HUDEP-2 (cell line): ENCODE data around the gene MMP25.

Experiments
- DNase-seq, 76 experiments: peaks; one replicate each; lab custom pipeline; 2025; ENCODE audit not compliant: unreplicated experiment in 76 of 76; lab: John Stamatoyannopoulos, UW

Gene MMP25

DNA sequence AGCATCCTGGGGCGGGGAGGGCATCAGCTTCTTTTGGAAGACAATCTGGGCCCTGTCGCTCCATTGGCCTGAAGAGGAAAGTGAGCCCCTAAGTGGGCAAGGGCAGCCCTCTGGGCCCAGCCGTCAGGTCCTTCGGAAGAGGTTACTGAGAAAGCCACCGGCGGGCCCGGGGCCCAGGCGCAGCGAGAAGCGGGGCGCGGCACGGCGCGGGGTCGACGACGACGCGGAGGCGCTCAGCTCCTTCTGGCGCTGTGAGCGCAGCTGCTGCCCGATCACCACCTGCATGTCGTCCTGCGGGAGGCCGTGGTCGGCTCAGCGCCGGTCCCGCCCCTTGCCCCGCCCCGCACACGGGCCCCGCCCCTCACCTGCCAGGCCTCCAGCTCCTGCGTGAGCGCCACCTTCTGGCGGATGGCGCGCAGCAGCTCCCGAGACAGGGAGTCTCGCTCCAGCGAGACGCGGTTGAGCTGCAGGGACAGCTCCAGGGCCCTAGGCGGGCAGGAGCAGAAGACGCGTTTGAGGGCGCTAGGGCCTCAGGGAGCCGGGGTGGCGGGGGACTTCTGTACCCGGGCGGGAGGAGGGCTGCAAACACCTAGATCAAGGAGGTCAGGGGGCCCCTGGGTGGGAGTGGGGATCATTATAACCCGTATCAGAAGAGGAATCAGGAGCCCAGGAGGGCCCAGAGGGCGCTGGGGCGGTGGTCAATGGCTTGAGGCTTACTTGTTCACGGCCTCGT is 18.2 kb upstream of the MMP25 start:
- peak in 71 of 76 experiments; percentile 20 to 90 (median 77) for DNase-seq

DNA sequence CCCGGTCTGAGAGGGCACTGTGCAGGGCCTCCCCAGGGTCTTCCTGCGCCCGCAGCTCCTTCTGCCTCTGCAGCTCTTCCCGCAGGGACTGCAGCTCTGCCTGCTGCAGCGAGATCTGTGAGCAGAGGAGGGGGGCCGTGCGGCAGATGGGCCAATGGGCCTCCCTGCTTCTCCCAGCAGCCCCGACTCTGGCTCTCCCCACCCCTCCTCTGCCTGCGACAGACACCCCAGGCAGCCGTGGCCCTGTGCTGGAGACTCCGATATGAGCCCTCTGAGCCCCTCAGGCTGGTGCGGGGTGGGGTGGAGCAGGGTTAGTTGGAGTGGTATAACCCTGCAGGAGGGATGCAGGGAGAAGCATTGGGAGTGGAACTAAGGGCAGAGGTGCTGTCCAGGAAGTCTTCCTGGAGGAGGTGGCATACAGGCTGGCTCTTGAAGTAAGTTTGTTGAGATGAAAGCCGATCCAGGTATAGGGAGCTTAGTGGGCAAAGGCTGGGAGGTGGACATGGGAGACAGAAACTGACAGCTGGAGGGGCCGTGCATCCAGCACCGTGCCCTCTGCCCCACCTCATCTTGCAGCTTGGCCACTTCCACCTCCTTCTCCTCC is 17.5 kb upstream of the MMP25 start:
- DNase-seq = no peak

DNA sequence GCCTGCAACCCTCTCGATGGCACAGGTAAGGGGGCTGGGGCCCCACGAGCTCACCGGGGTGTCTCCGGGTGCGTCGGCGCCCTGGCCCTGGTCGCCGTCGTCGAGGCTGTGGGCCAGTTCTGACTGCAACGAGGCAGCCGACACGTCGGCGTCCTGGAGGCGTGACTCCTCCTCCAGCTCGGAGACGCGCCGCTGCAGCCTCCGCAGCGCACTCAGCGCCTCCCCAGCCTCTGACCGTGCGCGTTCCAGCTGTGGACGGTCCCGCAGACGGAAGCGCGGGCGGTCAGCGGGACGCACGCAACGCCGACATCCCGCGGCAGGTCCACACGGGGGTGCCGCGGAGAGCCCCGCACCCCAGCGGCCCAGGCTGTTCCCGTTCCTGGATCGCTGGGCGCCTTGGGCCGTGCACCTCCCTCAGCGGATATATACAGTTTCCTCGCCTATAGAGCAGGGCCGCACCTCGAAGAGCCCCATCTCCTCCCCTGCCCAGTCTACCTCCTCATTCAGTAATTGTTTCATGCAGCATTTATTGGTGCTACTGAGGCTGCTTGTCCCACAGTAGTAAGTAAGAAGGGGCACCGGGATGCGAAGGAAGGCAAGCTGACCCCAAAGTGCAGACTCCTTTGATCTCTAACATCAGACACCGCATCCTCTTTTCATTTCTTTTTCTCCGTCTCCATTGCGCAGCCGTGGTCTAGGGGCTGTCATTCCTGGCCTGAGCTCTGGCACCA is 16.7 kb upstream of the MMP25 start:
- peak in 2 of 76 experiments; percentile 20 to 36 for DNase-seq

DNA sequence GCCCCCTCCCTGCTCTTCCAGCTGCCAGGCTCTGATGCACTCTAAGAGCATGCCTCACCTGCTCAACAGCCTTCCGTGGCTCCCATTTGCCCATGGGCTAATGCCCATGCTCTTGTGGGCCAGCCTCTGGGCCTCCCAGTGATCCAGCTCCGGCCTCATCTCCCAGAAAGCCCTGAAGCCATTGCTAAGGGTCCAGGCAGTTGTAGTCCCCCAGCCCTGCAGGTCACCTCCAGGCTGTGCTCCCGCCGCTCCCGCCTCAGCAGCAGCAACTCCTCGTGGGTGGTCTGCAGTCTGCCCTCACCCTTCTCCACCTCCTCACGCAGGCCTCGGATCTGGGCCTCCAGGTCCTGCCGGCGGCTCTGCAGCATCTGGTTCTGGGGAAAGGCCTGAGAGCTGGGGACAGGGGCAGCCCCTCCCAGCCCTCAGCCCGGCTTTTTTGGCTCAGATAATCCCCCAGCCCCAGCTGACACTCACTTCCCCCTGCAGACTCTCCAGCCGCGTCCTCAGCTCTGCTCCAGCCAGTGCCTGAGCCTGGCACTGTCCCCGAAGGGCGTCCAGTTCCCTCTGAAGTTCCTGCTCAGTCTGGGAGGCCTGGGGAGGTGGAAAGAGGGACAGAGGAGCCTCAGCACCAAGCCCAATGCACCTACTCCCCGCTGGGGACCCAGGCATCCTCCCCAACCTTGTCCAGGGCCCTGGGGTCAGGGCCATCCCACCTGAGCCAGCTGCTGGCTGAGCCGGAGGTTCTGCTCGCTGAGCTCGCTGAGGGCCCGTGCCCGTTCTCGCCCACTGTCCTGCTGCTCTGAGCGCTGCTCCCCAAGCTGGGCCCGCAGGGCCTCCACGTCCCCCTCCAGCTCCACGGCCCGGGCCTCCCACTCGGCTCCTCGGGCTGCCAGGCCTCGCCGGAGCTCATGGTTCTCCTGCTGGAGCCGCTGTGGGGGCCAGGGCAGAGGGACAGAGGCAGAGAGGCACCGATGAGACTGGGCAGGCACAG is 15.8 kb upstream of the MMP25 start:
- DNase-seq = no peak

DNA sequence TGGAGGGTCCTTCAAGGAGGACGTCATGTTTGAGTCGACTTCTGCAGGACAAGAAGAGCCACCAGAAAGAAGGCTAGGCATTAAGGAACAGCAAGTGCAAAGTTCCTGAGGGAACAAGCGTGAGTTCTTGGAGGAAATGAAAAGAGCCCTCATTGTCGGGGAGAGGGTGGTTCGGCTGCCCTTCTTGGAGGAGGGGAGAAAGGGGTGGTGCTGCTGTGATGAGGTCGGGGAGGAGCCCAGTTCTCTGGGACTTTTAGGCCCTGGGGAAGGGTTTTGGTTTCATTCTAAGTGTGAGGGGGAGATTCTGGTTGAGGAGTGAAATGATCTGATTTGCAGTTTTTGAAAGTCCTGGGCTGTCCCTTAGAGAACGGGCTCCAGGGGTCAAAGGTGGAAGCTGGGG is 13.7 kb upstream of the MMP25 start:
- DNase-seq = no peak

DNA sequence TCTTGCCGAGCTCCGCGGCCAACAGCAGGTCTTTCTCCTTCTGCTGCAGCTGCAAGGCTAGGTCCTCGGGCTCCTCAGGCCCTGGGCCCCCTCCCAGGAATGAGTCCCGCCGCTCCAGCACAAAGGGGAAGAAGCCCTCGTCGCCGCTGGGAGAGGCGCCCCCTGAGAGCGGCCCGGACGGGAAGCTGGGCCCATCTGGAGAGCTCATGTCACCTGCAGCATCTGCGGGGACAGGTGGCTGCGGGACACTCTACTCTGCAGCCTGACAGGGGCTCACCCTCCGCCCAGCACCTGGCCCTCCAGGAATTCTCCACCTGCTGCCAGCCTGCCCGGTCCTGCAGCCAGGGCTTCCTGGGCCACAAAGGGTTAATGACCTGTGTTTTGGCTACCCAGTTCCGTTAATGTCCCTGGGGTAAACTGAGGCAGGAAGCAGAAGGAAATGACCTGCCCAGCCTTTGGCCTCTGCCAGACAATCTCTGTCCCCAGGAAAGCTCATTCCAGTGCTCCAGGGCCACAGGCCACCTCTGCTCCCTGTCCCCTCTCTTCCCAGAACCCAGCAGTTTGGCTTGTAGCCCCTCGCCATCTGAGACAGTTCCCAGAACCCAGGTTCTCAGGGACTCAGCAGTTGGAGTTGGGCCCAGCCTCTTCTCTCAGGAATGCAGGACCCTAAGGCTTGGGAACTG is 10.9 kb upstream of the MMP25 start:
- no peak for DNase-seq

DNA sequence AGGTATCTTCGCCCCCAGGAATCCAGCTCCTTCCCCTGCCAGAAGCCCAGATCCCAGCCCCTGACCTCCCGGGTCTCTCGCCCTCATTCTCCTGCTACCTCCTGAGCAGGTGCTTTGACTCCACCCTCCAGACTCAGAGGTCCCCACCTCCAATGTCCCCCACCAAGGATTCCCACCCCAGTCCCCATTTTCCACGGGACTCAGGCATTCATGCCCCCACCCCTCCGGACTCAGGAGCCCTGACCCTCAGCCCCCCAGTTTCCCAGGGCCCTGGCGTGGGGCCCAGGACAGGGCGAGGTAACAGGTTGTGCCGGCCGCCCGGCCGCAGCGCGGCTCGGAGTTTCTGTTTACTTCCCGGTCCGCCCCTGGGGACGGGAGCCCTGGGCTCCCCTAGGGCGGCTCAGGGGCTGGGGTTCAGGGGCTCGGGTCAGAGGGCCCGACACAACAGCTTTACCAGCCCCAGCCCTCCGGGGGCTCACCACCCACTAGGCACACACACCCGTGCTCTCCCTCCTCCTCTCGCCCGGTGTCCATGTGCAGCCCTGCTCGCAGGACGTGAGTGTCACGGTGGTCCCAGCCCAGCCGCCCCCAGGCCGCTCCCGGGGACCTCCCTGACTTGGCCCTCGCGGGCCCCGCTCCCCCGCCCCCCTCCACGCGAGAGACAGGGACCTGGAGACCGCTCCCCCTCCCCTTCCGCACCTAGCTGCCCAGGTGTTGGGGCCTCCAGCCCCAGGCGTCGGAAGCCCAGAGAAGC is 10.2 kb upstream of the MMP25 start:
- DNase-seq = no peak

DNA sequence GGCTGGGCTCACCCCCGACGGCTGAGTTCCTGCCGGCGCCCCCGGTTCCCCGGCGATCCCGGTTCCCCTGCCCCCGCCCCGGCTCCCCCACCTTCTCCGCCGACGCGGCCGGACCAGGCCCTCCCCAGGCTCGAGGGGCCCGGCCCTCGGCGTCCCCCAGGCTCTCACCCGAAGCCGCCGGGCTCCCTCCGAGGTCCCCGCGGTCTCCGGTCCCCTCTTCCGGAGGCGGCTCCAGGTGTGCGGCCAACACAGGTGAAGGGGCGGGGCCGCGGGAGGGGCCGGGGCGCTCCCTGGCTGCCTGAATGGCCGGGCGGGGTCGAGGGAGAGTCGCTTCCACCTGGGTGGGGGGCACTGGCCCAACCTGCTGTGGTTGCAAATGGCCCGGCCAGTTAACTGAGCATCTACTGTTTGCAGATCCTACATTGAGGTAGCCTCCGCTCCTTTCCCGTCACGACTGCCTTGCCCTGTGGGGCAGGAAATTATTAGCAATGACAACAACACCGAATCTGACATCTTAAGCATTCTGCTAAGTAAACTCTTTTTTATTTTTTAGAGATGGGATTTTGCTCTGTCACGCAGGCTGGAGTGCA is 9.5 kb upstream of the MMP25 start, which contains the start of gene BICDL2:
Gene BICDL2, minus strand, starts transcription at position 219 of the 590 bp plus-strand sequence. CDS start 1,448 bp downstream, outside the sequence.
- no peak for DNase-seq

DNA sequence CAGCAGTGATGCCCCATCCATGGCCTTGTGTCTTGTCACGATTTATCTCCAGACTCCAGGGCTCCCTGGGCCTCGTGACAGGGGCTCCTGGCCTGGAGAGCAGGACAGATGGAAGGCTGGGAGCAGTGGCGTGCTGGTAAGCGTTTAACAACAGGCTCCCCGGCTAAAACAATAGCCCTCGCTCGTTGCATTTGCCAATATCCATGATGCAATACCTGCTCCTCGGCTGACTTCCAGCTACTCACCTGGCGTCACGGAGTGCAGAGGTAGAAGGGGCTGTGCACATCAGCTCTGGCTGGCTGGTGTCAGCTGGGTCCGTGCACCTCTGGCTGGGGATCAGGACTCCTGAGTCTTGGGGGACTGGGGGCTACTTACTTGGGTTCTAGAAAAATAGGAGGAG is 8.1 kb upstream of the MMP25 start:
- DNase-seq = no peak

DNA sequence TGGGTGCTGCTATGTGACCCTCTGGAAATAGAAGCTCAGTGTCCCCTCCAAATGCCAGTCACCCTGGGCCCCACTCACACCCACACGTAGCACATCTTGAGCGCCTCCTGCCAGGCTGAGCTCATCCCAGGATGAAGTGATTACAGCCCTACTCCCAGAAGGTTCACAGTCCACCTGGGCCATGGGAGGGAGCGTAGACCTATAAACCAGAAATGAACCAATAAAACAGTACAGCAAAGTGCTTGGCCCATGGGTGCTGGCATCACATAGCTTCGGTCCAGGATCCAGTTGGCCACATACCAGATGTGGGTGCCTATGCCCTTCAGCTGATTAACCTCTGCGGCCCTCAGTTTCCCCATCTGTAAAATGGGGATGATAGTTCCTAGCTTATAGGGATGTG is 7.5 kb upstream of the MMP25 start:
- DNase-seq = no peak

DNA sequence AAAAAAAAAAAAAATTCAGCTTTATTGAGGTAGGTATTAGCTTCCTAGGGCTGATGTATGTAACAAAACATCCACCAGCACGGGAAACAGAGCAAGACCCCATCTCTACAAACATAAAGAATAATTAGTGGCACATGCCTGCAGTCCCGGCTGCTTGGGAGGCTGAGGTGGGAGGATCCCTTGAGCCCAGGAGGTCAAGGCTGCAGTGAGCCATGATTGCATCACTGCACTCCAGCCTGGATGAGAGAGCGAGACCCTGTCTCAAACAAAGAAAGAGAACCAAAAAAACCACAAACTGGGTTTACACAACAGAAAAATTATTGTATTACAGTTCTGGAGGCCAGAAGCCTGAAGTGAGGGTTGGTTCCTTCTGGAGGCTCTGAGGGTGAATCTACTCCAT is 4.0 kb upstream of the MMP25 start:
- no peak for DNase-seq

DNA sequence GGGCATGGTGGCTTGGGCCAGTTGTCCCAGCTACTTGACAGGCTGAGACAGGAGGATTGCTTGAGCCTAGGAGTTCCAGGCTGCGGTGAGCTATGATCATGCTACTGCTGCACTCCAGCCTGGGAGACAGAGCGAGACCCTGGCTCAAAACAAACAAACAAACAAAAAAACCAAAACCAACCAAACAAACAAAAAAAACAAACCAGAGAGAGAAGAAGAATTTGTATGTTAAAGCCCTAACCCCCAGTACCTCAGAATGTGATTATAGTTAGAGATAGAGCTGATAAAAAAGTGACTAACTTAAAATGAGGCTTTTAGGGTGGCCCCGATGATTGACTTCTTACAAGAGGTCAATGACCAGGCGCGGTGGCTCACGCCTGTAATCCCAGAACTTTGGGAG is 1.7 kb upstream of the MMP25 start:
- DNase-seq = no peak

DNA sequence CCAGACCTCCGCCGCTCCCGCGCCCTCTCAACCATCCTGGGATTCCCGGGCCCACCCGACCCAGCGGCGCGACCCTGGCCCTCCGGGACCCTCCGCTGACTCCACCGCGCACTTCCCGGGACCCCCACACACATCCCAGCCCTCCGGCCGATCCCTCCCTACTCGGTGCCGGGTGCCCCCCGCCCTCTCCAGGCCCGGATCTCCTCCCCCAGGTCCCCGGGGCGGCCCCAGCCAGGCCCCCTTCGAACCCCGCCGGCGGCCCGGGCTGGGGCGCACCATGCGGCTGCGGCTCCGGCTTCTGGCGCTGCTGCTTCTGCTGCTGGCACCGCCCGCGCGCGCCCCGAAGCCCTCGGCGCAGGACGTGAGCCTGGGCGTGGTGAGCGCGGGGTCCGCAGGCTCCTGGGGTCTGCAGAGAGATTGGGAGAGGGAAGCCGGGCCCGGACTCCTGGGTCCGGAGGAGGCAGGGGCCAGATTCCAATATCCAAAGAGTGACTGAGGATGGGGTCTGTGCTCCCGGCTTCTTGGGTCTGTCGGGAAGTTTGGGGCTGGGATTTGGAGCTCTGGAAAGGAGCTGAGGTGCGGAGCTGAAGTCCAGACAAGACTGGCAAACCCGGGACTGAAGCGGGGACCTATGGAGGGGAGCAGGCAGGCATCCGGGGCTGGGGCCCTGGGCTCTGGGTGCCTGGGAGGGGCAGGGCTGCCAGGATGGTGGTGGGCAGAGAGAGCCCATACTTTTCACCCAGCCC is 453 bp downstream of the MMP25 start:
- no peak for DNase-seq

DNA sequence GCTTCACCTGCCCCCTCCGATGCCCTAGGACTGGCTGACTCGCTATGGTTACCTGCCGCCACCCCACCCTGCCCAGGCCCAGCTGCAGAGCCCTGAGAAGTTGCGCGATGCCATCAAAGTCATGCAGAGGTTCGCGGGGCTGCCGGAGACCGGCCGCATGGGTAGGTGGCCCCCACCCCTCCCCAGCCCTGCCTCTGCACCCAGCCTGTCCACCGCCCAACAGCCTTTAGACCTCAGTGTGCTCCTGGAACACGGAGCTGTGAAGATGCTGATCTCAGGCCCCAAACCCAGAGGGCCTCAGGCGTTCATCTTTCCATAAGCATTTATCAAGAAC is 993 bp downstream of the MMP25 start:
- no peak for DNase-seq

DNA sequence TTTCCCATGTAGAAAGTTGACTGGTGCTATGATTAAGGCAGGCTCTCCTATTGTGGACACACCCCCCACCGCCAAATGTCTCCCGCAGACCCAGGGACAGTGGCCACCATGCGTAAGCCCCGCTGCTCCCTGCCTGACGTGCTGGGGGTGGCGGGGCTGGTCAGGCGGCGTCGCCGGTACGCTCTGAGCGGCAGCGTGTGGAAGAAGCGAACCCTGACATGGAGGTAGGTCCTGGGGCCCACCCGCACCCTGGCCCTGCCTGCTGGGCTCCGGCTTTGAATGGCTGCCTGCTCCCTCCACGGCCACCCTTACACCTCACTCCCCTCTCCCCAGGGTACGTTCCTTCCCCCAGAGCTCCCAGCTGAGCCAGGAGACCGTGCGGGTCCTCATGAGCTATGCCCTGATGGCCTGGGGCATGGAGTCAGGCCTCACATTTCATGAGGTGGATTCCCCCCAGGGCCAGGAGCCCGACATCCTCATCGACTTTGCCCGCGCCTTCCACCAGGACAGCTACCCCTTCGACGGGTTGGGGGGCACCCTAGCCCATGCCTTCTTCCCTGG is 3.6 kb downstream of the MMP25 start:
- no peak for DNase-seq

DNA sequence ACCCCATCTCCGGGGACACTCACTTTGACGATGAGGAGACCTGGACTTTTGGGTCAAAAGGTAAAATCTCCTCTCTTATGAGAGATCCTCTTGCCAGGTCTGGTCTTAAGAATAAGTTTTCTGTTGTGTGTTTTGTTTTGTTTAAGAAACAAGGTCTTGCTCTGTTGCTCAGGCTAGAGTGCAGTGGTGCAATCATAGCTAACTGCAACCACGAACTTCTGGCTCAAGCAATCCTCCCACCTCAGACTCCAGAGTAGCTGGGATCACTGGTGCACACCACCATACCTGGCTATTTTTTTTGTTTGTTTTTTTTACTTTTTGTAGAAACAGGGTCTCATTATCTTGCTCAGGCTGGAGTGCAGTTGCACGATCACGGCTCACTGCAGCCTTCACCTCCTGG is 4.1 kb downstream of the MMP25 start:
- no peak for DNase-seq

DNA sequence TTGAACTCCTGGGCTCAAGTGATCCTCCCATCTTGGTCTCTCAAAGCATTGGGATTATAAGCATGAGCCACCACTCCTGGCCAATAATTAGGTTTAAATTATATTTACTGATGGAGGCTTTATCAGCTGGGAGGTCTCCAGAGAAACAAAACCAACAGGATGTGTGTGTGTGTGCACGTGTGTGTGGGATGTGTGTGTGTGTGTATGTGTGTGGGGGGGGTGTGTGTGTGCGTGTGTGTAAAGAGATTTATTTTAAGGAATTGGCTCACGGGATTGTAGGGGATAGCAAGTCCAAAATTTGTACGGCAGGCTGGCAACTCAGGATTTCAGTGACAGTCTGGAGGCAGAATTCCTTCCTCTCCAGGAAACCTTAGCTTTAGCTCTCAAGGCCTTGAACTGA is 4.6 kb downstream of the MMP25 start:
- DNase-seq = no peak

DNA sequence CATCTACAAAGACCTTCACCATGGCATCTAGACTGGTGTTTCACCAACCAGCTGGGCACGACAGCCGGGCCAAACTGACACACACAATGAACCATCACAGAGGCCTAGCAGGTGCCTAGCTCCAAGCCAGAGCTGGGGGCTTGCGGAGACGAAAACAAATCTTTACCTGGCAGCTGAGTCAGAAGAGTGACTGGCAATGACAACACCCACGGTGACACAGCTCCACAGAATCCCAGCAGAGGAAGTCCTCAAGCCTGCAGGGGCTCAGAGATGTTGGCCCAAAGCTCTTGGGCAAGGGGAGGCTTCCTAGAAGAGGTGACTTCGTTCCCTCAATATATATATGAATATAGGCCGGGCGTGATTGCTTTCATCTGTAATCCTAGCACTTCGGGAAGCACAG is 5.1 kb downstream of the MMP25 start:
- no peak for DNase-seq
